GM12874 (cell line): ENCODE measurements around the gene OBP2B.

Experiments
- TF ChIP-seq, protein P1 (sequence below): IDR thresholded peaks from 2 replicates; pipeline ENCODE4 v1.5.1; 2011; ENCODE audit warnings: low read depth, mild to moderate bottlenecking, control low read depth, low read length, moderate library complexity; ENCODE audit not compliant: insufficient read depth

OBP2B gene

GRCh38 chr9:133246991-133247390 is 37.9 kb upstream of the OBP2B start:
- TF ChIP-seq, protein P1, sequence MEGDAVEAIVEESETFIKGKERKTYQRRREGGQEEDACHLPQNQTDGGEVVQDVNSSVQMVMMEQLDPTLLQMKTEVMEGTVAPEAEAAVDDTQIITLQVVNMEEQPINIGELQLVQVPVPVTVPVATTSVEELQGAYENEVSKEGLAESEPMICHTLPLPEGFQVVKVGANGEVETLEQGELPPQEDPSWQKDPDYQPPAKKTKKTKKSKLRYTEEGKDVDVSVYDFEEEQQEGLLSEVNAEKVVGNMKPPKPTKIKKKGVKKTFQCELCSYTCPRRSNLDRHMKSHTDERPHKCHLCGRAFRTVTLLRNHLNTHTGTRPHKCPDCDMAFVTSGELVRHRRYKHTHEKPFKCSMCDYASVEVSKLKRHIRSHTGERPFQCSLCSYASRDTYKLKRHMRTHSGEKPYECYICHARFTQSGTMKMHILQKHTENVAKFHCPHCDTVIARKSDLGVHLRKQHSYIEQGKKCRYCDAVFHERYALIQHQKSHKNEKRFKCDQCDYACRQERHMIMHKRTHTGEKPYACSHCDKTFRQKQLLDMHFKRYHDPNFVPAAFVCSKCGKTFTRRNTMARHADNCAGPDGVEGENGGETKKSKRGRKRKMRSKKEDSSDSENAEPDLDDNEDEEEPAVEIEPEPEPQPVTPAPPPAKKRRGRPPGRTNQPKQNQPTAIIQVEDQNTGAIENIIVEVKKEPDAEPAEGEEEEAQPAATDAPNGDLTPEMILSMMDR = no peak

GRCh38 chr9:133246562-133246961 is 37.5 kb upstream of the OBP2B start:
- TF ChIP-seq, protein P1 = no peak

- TF ChIP-seq, protein P1 = no peak
Observed at GRCh38 chr9:133242991-133243390, 33.9 kb upstream of the OBP2B start.

DNA sequence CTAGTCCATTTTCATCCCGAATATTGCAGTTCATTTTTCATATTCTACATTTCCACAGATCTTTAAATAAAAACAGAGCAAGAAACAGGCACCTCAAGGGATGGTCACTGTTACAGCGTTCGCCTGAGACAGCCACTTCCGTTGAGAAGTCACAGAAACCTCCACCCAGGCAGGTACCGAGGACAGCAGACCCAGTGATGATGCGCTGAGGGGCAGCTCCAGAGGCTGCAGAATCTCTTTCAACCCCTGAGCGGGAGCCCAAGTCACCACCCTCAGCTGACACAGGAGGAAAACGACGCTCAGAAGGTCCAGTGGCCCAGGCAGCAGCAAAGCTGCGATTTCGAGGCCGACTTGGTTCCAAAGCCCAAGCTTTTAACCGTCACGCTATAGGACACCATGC is 33.2 kb upstream of the OBP2B start:
- TF ChIP-seq, protein P1 = no peak

DNA sequence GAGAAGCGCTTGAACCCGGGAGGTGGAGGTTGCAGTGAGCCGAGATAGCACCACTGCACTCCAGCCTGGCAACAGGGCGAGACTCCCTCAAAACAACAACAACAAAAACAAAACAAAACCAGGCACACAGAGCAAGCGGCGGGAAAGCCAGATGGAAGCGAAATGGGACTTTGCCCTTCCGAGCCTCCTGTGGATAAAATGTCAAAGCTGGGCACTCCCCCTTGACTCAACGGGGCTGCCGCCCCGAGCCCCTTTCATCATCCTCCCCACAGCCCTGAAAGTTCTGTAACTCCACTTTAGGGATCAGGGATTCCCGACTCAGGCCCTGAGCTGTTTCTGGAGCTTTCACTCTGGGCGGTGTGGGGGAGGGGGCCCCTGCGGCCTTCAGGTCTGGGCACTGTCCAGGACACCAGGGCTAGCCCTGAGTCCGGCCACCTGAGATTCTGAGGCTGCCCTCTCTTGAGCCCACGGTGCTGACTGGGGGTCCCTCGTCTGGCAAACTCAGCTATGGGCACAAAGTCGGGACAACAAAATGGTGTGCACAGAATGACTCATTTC is 30.6 kb upstream of the OBP2B start:
- TF ChIP-seq, protein P1 = no peak

GRCh38 chr9:133238851-133239532 is 29.9 kb upstream of the OBP2B start:
- TF ChIP-seq, protein P1 = peak; percentile 81

- TF ChIP-seq, protein P1 = no peak
Observed at GRCh38 chr9:133238272-133238850, 29.3 kb upstream of the OBP2B start.
